Cardiac septum (tissue), 1 donor: ENCODE measurements around the gene TOPAZ1. TPM values are rescaled to one million over a fixed set of nuclear protein-coding genes. Genes with fewer than 3 reads are reported as not detected.

Source experiments
- DNase-seq: peaks from one replicate; pipeline ENCODE4 v3.0.0-alpha.2; 2020; ENCODE audit warnings: low spot score
- intact Hi-C: fragments of 100-400 bp; cut with DNase I; formaldehyde crosslinking; loops from one replicate; pipeline ENCODE4 v1.14.0; 2022
- long read RNA-seq: library from polyadenylated mRNA; unstranded; transcript quantifications from one replicate; pipeline ENCODE4 v2.0.0, GENCODE V29; 2021
- total RNA-seq: library from RNA; stranded (reverse); fragmentation: NEBNext Ultra II Directional; extraction: Animal tissue kit (Norgen Biotek cat#: 25700); gene quantifications from one replicate; pipeline ENCODE4 v1.2.1, GENCODE V29; 2021
- donor health status: DM: no; HTN: no; CAD: no.

Gene TOPAZ1
- not detected for total RNA-seq
- long read RNA-seq, result 0 reads

DNA sequence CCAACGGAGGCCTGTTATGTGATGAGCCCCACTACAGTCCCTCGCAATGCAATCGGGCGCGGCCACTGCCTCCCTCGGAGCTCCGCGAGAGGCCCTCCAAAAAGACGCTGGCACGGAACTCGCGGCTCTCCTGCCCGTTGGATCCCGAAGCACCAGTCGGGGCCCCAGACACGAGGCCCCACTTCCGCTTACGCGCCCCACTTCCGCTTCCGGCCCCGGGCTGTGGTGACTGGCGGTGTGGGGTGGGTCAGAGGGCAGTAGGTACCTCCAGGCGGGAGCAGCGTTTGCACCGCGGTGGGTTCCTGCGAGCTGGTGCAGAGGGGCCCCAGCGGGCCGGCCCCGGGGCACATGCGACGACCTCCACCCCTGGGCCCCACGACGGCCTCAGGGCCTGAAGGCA, at the start of gene TOPAZ1:
TOPAZ1 (plus strand) TSS at position 181 of the 400 bp plus-strand sequence; CDS start at position 349, 168 bp downstream.
- no peak for DNase-seq
- intact Hi-C loops, result no loop called here

DNA sequence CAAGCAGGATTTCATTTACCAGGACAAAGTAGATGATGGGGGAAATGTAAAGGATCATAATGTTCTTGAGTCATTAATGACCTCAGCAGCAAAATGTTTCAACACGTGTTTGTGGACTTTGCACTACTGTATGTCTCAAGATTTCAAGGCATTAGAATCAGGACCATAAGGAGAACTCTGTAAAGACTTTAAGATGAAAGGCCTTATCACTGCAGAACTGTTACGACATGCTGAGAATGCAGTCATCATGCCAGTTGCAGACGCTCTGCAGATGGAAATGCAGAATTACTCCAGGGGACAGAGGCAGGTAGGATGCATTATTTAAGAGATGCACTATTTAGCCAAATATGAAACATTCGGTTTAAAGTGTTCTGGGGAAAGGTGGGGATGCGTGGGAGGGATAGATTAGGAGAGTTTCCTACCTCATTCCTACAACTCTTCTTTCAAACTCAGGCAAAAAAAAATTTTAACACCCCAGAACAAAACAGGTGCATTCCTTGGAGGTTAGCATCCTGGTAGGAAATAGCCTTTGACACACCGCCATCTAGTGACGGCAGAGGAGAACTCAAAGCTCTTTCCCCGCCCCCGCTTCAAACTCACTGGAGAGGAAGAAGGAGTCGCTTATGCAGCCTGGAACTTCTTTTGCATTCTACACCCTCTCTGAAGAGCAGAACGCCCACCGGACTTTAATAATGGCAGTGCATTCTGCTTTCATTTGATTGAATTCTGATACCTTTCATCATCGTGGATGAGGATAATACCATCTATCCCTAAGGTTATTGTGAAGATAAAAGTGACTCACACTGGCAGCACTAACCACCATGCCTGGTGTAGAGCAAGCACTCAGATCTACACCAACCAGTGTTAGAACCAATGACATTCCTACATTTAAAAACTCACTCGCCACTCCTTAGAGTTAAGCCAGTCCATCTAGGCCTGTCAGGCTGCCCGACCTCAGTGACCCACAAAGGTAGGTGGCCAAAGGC, 43.1 kb upstream of the TOPAZ1 start:
- no peak for DNase-seq
- intact Hi-C loops, result loop anchor here (2.0 to 10.0 kb wide), 2 partner anchors 344 to 656 kb away; no protein-coding TSS in a partner anchor

DNA sequence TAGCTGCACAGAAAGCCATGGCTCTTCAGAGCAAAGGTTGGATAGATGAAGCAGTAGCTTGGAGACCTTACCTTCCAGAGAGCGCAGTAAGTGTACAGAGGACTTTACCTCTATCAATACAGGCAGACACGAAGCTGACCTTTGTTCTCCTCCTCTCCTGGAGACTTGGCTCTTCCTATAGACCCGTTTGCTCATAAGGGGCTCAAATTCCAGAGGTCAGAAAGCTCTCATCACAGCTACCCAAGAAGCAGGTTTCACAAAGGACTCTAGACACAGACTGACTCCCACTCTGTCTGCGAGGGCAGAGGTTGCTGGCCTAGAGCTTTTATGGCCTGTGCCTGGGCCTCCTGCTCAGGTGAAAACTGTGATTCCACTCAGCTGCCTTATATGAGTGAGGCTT, 35.4 kb upstream of the TOPAZ1 start:
- intact Hi-C loops, result no loop called here
- DNase-seq, result no peak

DNA sequence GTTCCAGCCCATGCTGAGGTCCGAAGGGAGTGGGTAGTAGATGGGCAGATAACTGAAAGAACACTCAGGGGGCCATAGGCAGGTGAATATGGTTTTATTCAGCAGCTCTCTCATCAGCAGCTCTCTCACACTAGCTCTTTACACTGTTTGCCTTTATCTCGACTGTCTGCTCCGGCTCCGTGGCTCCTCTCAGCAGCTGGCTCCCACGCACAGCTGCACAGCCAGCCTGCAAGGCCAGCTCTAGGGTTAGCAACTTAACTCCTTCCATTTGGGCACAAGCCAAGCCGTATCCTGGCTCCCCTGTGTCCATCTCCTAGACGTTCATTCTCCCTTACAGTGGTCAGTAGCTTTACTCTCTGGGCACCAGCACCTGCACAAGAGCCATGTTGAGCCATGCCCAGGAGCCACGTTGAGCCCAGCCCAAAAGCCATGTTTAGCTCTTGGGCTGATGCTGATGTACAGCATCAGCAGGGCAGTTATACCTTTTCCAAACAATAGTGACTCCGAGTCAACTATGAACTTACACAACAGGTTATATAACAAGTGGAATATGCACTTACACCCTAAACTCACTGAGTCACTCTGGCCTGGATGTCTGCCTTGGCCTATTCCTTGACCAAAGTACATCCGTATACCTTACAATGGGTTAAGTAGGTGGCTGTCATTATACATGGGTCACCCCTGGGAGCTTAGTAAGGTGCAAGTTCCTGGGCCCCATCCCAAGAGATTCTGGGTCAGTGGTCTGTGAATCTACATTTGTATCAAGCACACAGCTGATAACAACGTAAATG, 34.6 kb upstream of the TOPAZ1 start:
- intact Hi-C loops, result no loop called here
- no peak for DNase-seq

DNA sequence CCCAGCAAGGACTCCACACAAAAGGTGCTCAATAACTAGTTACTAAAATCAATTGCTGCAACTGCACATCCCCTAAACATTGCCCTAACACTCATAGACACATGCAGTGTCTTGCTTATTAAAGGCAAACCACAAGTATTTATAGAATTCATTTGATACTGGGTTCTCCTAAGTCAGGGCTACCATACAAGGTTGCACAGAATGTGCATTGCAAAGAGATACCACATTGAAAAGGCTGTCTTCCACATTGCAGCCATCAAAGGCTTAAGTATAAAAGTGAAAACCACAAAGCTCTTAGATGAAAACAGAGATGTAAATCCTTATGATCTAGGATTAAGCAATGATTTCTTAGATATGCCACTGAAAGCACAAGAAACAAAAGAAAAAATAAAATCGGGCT, 33.6 kb upstream of the TOPAZ1 start:
- no peak for DNase-seq
- intact Hi-C loops, result no loop called here

DNA sequence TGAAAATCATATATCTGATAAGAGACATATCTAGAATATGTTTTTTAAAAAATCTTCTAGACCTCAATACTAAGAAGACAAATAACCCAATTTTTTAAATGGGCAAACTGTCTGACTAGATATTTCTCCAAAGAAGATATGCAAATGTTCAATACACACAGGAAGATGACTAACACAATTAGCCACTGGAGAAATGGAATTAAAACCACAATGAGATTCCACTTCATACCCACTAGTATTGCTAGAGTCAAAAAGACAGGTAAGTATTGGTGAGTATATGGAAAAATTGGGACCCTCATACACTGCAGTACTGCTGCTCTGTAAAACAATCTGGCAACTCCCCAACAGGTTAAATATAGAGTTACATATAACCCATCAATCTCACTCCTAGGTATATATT, 33.1 kb upstream of the TOPAZ1 start:
- no peak for DNase-seq
- intact Hi-C loops, result no loop called here

DNA sequence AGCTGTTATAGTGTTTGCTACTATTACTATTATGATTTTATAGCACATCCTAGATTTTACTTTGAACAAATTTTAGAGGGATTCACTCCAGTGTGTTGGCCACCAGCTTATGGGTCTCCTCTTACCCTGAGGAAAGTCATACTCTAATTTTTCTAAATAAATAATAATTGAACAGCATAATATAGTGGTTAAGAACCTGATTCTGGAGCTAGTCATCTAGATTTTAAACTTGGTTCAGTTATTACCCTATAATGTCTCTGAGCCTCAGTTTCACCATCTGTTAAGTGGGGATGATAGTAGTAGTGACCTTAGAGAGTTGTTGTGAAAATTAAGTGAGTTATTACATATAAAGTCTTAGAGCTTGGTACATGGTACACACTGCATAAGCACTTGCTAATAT, 30.7 kb upstream of the TOPAZ1 start:
- intact Hi-C loops, result no loop called here
- DNase-seq, result no peak

DNA sequence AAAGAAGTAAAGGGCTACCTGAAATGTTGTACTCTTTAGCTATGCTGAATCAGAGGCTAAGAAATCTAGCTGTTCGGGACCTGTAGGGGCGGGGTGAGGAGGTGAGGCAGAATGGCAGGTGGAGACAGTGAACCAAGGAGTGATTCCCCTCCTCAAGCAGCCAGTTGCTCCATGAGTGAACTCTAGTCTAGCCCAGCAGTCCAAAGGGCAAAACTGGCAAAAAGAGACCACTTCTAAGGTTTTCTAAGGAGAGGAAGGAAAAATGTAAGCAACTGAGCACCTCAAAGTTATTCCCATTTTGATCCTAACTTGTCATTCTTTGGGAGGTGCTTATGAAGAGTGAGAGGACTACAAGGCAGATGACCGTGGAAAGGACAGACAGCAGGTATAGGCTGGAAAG, 19.3 kb upstream of the TOPAZ1 start:
- no peak for DNase-seq
- intact Hi-C loops, result no loop called here

DNA sequence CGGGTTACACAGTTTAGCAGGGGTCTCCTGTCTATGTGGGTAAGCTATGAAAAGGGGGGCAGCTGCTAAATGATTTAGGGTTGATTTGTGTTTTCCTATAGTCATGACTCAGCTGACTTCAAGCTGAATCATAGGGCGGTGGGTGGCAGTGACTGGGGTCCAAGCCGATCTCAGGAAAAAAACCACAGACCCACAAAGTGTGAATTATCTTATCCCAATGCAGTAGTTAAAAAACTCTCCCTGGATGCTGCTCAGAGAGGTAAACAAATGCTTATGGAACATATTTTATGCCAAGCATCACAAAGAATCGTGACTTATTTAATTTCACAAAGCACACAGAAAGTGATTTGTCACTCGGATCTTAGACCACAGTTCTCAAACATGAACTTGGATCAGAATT, 18.4 kb upstream of the TOPAZ1 start:
- no peak for DNase-seq
- intact Hi-C loops, result no loop called here

DNA sequence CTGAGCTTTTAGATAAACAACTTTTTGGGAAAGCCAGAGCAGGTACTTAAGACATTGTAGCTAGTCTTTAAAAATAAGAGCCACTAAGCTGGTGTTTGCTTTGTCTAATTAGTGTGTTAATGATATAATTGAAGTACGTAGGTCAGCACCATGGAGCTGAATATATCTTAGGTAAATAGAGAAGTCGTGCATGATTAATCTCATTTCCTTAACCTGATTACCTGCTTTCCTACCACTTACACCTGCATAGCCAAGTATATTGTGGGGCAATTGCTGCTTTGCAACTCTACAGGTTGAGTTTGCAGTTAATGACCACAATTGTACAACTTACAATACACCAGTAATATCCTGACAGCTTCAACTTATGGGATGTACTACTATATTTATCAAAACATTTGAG, 17.6 kb upstream of the TOPAZ1 start:
- DNase-seq, result no peak
- intact Hi-C loops, result no loop called here

DNA sequence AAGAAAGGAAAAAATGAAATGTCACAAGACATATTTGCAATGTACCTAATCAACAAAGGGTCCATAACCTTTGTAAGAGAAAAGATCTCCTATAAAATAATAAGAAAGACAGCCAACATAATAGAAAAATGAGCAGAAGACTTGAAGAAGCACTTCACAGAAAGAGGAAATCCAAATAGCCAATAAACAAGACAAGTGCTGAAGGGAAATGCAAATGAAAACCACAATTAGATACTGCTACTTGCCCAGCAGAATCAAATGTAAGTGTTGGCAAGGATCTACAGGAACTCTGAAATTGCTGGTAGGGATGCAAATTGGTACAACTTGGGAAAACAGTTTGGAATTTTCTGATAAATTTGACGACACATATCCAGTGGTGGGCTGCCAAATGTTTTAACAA, 15.1 kb upstream of the TOPAZ1 start:
- DNase-seq, result no peak
- intact Hi-C loops, result no loop called here

DNA sequence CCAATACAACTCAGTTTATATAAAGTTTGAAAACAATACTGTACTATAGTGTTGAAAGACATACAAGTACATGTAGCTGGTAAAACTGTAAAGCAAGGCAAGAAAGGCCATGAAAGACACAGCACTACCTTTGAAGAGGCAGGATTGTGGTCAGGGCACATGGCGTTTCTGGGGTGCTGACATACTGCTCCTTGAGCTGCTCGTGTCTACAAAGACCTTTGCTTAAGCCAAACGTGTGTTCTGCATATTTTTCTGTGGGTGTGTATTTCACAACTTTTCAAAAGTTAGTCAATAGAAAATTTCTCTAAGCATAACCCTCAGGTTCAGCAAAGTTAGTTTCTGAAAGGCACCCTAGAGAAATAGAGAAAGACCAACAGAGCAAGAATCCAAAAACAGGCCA, 14.1 kb upstream of the TOPAZ1 start:
- no peak for DNase-seq
- intact Hi-C loops, result no loop called here

DNA sequence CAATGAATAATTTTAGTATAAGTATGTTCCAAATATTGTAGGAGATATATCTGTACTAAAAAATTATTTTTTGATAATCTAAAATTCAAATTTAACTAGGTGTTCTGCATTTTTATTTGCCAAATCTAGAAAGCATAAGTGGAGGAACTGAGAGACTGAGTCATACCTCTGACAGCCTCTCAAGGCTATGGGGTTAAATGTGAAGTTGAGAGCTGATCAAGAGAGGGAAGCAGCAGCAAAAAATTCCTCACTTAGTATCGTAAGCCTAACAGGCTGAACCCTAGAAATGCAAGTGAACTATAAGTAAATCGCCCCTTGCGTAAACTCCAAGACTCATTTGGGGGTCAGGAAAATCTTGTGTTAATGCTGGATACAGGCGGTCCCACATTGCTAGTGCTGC, 12.8 kb upstream of the TOPAZ1 start:
- intact Hi-C loops, result no loop called here
- DNase-seq, result no peak

DNA sequence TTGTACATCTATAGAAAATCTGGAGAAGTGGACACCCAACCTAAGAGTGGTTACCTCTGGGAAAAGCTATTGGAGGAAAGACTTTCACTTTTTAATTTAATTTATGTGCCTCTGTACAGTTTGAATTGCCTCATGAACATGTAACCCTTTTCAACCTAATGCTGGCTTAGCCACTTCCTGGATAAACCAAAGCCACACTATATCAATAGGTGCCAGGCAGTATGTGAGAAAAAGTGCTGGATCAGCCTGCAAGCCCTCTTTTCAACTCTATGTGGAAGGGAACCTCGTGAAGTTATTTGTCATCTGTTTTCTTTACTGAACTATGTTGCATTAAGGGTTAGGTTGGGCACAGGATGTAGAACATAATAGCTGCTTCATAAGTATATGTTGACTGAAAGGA, 9.3 kb upstream of the TOPAZ1 start:
- no peak for DNase-seq
- intact Hi-C loops, result no loop called here

DNA sequence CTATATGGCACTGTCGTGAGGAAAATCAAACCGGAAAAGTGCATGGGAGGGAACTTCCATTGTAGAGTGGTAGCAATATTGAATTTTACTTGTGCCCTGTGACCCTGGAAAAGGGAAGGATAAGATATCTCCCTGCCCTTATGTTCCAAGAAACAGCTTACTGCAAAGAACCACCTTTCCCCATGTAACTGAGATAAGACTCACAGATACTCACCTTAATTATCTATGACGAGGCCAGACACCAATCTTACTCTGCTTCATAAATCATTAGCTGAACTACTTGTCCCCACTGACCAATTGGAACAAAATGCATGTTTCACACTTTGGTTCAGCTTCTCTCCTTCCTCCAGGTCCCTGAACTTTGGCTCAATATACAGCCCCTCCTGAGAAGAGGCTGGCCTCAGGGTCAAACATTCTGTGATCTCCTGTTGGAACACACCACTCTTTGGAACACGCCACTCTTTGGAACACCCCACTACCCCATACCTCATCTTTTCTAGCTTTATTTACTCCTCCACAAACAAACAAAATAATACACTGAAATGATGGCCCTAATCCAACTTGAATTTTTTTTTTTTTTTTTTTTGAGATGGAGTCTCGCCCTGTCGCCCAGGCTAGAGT, 6.9 kb upstream of the TOPAZ1 start:
- intact Hi-C loops, result no loop called here
- no peak for DNase-seq

DNA sequence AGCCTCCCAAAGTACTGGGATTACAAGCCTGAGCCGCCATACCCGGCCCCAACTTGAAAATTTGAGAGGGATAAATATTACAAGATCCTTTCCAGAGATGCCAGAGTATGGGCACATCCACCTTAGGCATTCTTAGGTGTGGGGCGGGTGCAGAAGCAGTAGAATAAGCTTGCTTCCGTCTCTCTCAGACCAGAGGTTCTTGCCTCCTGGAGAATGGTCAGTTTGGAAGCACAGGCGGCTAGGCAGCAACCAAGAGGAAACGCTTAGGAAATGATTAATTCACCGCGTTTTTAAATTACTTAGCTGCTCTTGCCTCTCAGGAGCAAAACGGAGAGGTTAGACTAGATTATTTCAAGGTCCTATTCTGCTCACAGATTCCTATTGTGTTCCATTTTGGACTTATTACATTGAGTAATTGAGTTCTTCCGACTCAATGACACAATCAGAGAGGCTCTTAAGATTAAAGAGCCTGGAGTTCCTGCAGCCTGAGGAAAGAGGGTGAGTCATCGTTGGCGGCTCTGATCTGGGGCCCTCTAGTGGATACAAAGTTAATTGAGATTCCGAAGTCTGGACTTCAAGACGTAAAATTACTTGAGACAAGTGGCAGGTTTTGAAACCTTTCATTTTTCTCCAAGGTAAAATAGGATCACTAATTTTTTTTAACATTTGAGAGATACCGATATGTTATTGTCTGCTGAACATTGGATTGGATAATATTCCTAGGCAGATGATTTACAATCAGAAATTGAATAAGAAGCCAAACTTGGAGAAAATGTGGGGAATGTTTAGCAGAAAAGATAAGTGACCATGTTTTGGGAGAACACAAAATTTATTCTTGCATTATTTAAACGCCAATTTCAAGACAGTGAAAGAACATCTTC, 5.8 kb upstream of the TOPAZ1 start:
- intact Hi-C loops, result no loop called here
- DNase-seq, result peak; percentile 79

DNA sequence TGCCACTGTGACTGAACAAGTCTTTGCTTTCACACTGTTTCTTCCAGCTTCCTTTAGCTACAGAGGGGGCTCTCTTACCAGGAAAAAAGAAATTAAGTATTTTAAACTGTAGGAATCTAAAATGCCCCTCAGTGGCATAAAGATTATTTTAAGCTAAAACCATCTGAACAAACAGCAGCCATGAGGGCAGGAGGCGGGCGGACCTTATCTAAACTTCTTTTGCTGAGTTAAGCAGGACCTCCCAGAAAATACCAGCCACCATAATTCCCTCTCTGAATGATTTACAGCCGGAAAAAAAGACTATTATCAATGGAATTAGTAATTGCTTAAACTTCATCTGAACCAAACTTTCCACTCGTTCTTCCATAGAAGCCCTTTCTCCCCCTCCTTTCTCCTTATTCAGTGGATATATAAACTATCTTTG, 5.2 kb upstream of the TOPAZ1 start:
- no peak for DNase-seq
- intact Hi-C loops, result no loop called here

DNA sequence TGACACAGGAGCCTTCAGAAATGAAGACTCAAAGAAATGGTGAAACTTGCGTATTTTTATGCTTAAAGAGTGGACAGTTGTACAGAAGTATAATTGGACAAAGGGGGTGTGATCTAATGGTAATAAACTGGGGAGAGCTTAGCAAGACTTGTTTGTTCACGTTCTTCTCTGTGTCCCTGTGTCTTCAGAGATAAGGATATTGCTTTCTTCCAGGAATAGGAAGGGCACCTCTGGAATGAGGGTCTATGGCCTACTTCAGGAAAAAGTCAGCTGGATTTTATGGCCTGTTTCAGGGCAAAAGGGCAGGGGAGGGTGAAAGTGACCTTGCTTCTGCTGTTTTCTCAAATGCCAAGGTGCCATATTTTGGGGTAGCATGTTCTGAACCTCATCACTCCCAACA, 4.5 kb upstream of the TOPAZ1 start:
- no peak for DNase-seq
- intact Hi-C loops, result no loop called here

DNA sequence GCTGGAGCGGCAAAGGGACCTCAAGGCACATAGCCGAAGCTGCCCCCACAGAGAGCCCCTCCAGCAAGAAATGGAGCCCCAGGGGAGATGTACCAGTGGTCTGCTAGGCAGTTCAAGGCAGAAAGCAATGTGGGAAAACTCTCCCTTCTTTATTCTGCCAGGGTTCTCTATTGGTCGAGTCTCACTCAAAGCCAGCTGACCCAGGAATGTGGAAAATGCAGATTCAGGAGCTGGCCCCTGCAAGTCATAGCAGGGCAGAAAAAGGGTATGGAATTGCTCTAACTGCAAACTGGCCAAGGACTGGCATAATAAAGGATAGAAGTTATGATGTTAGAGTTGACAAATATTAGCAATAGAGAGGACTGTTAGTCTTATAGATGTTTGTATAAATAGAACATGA, 4.0 kb upstream of the TOPAZ1 start:
- intact Hi-C loops, result no loop called here
- DNase-seq, result no peak
